Ammon's horn (tissue), 1 donor: Measurements from ENCODE around the gene IL12RB2.
"Not testable (repeated sequence)": the region's sequence is repeated elsewhere in the genome, so short reads cannot be mapped to it uniquely, and the experiment has no call there.

Experiments used
- DNase-seq: peaks from one replicate; pipeline ENCODE4 v3.0.0-alpha.2; 2016; ENCODE audit warnings: low spot score

IL12RB2 gene

DNA sequence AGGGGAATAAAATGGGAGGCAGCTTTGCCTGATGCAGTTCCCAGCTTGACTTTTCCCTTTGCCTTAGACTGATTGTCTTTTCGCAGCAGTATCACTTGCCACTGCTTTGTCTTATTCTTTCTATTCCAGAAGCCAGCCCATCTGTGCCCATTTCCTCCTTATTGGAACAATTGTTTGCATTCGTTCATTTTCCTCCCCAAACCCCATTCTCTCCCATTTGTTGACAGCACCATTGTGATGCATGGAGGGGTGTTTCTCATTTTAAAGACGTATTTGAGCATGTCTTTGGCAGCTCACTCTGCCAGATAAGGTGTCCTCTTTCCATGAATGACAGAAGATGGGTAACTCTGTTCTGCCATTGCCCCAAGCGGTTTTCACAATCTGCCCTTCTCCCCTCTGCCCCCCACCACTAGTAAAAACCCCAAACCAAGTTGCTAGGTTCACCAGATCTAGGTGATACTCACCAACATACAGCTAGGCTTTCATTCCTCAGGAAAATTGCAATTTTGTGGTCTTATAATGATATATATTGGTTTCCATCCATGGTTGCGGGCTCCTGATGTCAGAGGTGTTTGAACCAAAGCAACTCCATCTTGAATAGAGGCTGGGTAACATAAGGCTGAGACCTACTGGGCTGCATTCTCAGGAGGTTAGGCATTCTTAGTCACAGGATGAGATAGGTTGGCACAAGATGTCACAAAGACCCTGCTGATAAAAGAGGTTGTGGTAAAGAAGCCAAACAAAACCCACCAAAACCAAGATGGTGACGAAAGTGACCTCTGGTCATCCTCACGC lies 91.7 kb downstream of the IL12RB2 start:
- no peak for DNase-seq

DNA sequence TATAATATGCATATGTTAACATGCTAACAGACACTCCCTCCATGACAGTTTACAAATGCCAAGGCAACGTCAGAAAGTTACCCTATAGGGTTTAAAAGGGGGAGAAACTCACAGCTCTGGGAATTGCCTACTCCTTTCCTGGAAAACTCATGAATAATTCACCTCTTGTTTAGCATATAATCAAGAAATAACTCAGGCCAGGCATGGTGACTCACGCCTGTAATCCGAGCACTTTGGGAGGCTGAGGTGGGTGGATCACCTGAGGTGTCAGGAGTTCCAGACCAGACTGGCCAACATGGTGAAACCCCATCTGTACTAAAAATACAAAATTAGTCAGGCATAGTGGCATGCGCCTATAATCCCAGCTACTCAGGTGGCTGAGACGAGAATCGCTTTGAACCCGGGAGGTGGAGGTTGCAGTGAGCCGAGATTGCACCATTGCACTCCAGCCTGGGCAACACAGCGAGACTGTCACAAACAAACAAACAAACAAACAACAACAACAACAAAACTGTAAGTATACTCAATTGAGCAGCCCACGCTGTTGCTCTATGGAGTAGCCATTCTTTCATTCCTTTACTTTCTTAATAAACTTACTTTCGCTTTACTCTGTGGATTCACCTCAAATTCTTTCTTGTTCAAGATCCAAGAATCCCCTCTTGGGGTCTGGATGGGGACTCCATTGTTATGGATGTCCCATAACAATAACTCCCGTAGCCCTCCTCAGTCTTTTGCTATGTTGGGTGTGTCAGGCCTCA lies 92.5 kb downstream of the IL12RB2 start:
- DNase-seq, result not testable (repeated sequence)

DNA sequence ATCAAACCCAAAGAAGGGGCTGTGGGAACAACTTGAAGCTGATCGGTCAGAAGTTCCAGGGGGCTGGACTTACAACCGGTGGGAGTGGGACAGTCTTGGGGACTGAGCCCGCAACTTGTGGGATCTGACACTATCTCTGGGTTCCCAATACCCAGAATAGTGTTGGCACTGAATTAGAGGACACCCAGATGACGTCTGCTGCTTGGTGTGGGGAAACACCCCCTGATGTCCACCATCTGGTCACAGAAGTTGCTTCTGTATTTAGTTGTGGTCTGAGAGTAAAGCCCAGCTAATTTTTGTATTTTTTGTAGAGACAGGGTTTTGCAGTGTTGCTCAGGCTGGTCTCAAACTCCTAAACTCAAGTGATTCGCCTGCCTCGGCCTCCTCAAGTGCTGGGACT lies 93.8 kb downstream of the IL12RB2 start:
- DNase-seq, result no peak

DNA sequence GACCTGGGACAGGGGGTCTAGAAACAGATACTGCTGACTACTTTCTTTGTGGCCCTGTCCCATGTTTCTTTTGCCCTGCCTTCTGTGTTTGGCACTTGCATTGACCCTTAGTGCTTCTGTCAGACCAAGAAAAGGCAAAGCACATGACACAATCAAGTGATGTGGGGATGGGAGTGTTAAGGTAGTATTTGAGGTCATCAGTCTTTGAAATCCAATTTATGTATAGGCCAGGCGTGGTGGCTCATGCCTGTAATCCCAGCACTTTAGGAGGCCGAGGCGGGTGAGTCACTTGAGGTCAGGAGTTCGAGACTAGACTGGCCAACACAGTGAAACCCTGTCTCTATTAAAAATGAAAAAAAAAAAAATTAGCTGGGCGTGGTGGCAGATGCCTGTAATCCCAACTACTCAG lies 96.5 kb downstream of the IL12RB2 start:
- DNase-seq, result no peak

DNA sequence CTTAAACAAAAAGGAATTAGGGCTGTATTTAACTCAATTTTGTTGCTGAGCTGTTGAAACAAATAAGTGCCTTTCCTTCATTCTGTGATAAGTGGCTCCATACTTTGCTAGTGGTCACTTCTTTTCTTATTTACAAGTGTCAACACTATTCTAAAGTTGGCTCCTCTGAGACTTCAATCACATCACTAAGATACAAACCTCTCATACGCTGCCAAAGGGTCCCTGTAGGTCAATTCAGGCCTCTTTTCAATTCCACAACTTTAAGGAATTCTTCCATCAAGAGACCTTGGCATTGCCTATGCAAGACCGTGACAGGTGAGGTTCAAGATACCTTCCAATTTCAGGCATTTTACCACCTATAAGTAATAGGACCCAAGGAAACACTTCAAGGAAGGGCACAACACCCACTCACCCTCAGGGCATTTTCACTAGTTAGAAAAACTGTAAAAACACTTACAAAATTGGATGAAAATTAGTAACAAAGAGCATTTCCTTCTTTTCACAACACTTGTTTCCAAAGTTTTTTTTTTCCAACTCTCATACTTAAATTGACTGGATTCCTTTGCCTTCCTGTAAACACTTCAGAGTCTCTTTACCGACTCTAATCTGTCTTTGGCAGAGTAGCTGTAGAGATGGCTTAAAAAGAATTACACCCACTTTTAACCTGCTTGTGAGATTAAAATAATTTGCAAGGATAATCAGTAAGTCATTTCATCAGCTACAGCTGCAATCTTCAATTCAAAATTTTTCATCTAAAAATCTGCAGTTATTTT lies 98.0 kb downstream of the IL12RB2 start:
- DNase-seq, result no peak

DNA sequence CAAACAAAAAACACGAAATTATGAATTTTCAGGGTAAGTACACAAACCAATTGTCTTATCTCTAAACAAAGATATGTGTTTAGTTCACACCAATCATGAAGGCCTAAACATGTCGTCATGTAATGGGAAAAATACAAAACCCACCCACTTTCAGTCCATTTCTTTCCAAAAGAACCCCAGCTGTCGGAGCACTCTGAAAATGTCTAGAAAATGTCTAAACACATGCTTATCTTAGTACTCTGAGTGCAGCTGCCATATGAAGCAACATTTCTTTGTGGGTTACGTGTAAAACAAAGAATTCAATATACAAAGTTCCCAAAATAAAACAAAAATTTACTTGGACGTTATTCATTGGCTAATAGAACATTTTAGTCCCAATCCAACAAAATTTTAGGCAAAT lies 99.8 kb downstream of the IL12RB2 start:
- DNase-seq, result no peak

DNA sequence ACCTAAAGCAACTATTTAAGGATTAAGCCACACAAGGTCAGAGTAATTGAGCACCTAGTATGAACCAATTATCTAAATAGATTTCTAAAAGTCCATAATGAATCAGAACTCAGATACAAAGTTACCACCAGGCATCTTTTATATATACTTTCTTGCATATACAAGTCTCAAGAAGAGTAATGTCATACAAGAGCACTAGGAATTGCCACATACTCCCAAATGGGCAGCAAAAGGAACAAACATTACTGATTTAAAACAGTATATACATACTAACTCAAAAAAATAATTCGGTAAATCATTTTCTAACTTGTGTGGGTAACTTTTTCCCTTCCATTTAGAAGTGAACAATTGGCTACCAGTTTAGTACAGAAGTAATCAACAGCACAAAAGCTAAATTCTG lies 100.5 kb downstream of the IL12RB2 start:
- no peak for DNase-seq

DNA sequence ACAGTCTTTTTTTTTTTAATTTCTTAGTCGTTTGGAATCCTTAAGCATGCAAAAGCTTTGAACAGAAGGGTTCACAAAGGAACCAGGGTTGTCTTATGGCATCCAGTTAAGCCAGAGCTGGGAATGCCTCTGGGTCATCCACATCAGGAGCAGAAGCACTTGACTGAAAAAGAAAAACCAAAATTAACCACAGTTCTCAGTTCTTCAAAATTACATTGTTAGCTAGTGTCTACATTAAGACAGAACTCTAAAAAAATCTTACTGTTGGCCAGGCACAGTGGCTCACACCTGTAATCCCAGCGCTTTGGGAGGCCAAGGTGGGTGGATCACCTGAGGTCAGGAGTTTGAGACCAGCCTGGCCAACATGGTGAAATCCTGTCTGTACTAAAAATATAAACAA lies 105.4 kb downstream of the IL12RB2 start:
- not testable (repeated sequence) for DNase-seq

DNA sequence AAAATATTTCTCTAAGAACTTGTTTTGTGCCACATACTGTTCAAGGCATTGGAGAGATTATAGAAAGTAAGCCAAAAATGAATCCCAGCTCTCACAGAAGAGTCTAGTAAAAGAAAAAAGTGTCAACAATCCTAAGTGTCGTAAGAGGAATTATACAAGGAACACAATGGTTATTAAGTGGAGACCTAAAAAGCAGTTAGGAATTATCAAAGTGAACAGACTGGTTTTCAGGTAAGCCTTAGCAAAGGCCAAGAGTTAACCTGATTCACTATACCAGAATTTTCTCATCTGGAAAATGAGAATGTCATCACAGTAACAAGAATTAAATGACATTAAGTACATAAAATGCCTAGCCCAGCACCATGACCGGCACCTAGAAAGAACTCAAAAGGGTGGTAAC lies 106.9 kb downstream of the IL12RB2 start:
- no peak for DNase-seq

DNA sequence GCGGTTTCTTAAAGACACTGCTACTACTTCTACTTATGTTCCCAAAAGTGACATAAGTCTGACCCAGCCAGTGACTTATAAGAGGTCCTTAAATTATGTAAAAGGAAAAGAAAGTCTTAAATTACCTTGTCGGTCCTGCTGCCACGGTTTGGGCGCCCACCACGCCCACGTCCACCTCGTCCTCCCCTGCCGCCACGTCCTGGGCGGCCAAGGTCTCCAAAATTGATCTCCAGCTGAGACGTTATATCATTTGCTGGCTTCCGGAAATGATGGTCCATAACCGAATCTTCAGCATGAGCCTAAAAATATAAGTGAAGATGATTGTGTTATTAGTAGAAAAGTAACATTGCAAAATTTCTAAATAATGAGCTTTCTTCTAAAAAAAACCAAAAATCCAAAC lies 107.4 kb downstream of the IL12RB2 start:
- DNase-seq, result no peak

DNA sequence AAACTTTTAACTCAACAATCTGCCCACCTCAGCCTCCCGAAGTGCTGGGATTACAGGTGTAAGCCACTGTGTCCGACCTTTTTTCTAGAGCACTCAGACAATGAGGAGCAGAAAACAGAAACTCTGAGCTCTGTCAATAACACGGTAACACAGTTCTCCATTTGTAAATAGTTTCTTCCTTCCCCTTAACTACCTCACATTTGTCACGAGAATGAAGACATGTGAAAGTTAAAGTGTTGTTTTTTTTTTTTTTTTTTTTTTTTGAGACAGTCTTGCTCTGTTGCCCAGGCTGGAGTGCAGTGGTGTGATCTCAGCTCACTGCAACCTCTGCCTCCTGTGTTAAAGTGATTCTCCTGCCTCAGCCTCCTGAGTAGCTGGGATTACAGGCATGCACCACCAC lies 110.1 kb downstream of the IL12RB2 start:
- DNase-seq, result not testable (repeated sequence)

DNA sequence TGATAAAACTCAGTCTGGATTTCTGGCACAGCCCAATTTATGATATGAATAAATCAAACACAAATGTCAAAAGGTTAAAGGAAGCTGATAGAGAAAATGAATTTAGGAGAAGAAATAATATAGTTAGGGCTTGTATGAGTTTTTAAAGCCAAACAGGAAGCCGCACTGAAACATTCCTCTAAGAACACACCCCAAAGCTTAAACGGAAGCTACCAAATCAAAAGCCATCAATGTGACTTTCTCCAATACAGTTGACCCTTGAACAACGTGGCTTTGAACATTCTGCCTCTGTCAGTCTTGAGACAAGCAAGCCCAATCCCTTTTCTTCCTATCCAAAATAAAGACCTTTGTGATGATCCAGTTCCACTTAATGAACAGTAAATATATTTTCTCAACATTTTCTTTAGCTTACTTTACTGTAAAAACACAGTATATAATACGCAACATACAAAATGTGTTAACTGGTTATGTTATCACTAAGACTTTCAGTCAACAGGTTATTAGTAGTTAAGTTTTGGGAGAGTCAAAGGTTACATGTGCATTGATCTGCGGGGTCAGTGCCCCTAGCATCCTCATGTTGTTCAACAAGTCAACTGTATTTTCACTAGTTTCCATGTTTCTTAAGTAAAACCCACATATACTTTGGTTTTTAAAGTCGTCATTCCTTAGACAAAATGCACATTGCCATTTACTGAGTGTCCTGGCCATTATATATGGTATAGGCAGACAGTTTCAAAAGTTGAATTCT lies 111.3 kb downstream of the IL12RB2 start:
- DNase-seq, result no peak

DNA sequence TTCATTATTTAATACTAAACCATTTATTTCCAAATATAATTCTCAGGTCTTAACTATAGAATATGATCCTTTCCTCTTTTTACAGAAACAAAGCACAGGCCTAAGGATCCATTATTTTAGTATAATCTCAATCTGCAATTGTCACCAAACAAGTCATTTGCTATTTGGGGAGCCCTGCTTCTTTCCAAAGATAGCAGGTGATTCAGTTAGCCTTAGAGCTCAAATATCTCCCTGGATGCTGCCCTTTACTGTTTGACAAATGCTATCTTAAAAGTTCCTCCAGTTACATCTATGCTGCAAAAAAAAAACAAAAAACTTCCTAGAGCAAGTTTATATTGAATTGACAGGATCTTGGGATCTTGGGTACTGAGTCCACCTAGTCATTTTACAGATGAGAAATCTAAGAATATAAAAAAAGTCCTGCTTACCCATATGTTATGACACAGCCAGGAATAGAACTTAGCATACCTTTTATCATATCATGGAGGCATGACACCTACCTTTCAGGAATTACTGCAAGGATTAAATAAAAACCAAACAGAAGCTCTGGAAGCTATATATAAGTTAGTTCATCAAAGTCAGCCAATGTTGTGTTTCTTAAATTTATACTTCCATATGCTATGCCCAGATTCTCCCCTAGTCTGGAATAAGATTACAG lies 113.3 kb downstream of the IL12RB2 start:
- no peak for DNase-seq

DNA sequence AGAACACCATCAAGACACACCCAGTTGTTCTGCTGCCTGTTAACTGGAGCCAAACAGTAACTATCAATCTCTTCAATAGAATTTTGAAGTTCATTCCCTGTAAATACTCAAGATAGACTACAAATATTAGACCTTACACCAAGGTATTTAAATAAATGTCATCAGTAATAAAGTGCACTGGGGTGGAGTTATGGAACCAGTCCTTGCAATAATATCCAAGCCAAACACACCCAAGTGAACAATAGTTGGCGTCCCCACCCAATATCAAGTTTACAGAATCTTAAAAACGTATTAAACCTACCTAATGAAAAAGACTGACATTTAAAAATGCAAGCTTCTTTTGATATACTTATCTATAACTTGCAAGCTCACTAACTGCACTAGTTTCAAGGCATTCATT lies 119.8 kb downstream of the IL12RB2 start:
- no peak for DNase-seq

DNA sequence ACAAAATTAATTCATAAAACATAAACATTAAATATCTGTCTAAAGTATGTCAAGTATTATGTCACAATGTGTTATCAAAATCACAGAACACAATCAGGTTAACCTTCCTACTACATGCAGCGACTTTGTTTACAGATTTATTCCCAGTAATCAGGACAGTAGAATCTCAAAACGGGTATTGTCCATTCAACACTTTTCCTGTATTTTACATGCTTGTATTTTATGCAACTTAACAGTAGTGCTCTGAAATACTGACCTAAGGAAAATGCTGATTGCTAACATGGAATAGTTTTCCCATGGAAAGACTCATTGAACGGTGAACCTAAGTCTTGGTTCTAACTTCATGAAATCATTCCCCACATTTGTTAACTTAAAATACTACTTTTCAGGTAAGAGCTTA lies 120.3 kb downstream of the IL12RB2 start:
- DNase-seq, result no peak

DNA sequence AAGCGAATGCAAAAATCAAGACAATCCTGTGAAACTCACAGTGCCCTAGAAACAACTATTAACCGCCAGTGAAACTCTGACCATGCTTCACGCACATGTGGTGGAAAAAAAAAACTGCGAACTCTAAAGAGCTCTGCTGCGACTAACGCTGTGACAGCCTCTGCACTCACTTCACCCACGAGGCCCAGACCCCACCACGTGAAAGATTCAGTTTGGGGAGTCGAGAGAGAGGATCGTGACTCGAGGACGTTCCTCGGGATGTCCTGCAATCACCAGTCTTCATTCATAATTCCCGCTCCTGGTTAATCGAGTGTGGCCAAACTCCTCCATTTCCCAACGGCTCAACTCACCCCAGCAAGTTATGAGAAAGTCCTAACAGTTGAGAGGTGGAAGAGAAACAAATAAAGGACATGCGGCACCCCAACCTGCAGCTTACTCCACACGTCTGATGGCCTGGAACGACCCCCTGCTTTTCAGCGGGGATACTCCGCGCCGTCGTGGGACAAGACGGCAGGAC lies 121.4 kb downstream of the IL12RB2 start:
- DNase-seq, result peak; percentile 25

DNA sequence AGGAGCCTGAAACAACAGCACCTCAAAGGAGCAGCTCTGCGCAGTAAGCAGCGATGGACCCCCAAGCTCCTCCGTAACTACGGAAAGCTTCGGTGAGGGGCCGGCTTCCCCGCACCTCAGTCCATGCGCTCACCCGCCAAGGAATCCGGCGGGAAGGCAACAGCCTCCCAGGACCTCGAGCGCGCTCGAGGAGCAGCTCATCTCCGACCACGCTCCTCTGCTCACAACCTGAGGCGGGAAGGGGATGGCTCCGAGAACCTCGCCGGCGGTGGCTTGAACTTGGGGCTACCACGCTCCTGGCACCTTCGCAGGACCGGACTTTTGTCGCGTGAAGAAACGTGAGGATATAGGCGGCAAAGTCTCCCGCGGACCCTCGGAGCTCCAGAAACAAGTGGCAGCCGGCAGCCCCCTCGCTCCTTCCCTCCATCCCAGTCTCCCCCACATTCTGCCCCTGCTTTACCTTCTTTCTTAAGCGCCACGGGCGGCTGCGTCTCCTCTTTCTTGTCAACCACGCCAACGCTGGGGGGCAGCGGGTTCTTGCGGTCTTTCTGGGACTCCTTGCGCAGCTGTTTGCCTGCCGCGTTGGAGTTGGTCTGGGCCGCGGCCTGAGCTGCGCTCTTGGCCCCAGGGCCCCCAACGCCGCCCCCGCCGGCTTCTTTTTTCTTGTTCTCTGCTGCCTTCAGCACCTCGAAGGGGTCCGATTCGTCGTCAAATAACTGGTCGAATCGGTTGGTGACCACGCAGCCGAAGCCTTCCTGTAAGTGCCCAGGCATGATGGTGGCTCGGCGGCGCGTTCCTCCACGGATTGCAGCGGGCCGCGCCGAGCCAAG lies 122.1 kb downstream of the IL12RB2 start:
- DNase-seq, result peak; percentile 28

DNA sequence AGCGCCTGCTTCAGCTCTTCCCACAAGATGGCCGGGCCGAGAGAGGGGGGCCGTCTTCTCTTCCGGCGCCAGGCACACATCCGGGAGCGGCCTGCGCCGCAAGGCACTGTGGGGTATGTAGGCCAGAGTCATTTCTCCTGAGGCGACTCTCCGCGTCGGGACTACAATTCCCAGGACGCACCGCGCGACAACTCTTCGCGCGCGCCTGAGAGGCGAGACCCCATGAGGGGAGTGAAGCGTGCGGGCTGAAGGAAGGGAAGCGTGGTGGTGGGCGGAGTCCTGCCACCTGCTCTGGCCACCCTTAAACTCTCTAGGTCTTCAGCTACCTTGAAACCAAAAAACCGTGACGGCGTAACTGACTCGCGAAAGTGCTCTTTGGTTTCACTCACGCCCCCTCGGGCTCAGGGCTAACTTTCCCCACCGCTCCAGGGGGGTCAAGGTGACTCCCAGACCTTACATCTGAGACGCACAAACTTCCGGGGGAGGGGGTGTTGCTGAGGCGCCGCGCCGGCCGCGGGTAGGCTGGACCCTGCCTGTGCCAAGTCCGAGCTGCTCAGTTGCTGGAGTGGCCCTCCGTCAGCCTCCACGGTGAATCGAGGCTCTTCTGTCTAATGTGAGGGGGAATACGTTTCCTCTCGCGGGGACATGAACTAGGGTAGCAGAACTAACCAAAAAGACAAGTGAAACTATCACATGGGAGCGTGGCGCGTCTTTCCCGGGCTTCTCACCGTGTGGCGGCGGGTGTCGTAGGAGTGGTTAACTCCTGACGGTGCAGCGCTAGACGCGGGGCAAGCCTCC lies 122.9 kb downstream of the IL12RB2 start, which contains the start of gene SERBP1:
Gene SERBP1, minus strand, starts transcription at position 45 of the 798 bp plus-strand sequence. CDS start 102 bp downstream, outside the sequence.
- DNase-seq, result peak; percentile 98

DNA sequence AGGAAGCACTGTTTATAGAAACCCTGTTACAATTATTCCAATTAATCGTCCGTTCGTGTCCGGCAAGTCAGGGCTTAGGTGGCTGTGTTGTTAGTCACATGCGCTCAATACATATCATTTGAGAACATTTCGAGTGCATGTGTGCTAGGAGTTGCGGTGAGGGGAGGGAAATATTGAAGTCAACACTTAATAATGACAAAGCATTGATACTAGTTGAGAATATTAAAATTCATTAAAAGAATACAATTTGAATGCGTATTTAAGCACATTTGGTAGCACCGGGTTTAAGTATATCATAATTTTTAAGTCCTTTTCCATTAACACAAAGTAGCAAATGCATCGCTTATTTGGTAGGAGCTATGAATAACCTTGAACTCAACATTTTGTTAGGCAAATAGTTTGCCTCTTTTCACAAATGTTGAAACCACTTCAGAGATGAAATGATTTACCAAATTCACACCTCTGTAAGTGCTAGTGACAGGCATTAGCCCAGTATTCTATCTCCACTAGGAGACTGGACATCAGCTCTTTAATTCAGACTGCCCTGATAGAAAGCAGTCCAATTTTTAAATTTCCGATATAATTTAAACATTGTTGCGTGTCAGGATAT lies 123.6 kb downstream of the IL12RB2 start:
- no peak for DNase-seq
